A549 (cell line): Measurements from ENCODE around the gene RGS6. TPM values are rescaled to one million over a fixed set of nuclear protein-coding genes. Genes with fewer than 3 reads are reported as not detected.

ENCODE experiments used
- ATAC-seq, 2 experiments: fragments of 200-7000 bp in 1 of 2; fragments of >200 bp in 1 of 2; cut with Nextera tagmentation in 1 of 2; cut with Tn5 transposase in 1 of 2; 3 replicates each; pipeline versions ENCODE4 v1.8.0 to v1.9.1; 2018 to 2020; ENCODE audit warnings: mild to moderate bottlenecking in 1 of 2, moderate library complexity in 1 of 2
- CTCF ChIA-PET: fragments of 300-600 bp; sonication (Branson Sonifier 250); formaldehyde crosslinking; extraction: SDS; loops from one replicate; lab custom pipeline; 2021; ENCODE audit warnings: antibody characterized with exemption, inconsistent platforms; lab: Yijun Ruan, JAX
- POLR2A ChIA-PET: fragments of 350-600 bp; formaldehyde crosslinking; extraction: SDS; loops from one replicate; lab custom pipeline; 2021; ENCODE audit warnings: antibody characterized with exemption, inconsistent platforms; lab: Yijun Ruan, JAX
- DNase-seq, 2 experiments: peaks; one replicate each; pipeline versions ENCODE4 v3.0.0 to v3.0.0-alpha.2; 2011 to 2016; ENCODE audit warnings: low read depth in 1 of 2, low spot score in 1 of 2
- FAIRE-seq: peaks from 2 replicates; lab custom pipeline; 2011; peaks lifted over from hg19 to GRCh38; lab: Jason Lieb, UNC
- H3K27ac ChIP-seq, 2 experiments: fragments of >200 bp; sonication (Bioruptor Twin); formaldehyde crosslinking; 3 replicates each; pipeline ENCODE4 v1.5.1; 2016 to 2017
- H3K4me1 ChIP-seq: fragments of >200 bp; sonication (Bioruptor Twin); formaldehyde crosslinking; 3 replicates; pipeline ENCODE4 v1.6.1; 2016
- H3K4me2 ChIP-seq: fragments of >200 bp; sonication (Bioruptor Twin); formaldehyde crosslinking; 3 replicates; pipeline ENCODE4 v1.6.1; 2016
- H3K4me3 ChIP-seq: fragments of >200 bp; sonication (Bioruptor Twin); formaldehyde crosslinking; 3 replicates; pipeline ENCODE4 v1.5.1; 2016
- H3K9me3 ChIP-seq: fragments of >200 bp; sonication (Bioruptor Twin); formaldehyde crosslinking; 3 replicates; pipeline ENCODE4 v1.6.1; 2016
- CBX2 ChIP-seq: fragments of 200-600 bp; sonication (generic); IDR thresholded peaks from 2 replicates; pipeline ENCODE4 v1.6.1; 2016; ENCODE audit warnings: low read depth, mild to moderate bottlenecking, borderline replicate concordance
- EHMT2 ChIP-seq: fragments of 200-600 bp; sonication (generic); IDR thresholded peaks from 2 replicates; pipeline ENCODE4 v1.6.1; 2016; ENCODE audit warnings: antibody characterized with exemption, low read depth, mild to moderate bottlenecking, moderate library complexity
- EP300 ChIP-seq, 2 experiments: fragments of >200 bp; sonication (Bioruptor Twin); formaldehyde crosslinking; IDR thresholded peaks; 2 replicates in 1 of 2; 3 replicates in 1 of 2; pipeline ENCODE4 v1.6.1; 2016 to 2017
- HDAC2 ChIP-seq: fragments of 200-600 bp; sonication (generic); IDR thresholded peaks from 2 replicates; pipeline ENCODE4 v1.6.1; 2016
- HOXB13 ChIP-seq: fragments of 250-450 bp; sonication (Bioruptor Pico); IDR thresholded peaks from 2 replicates; pipeline ENCODE4 v1.5.0; 2020; ENCODE audit warnings: low read depth, mild to moderate bottlenecking, moderate library complexity
- NR3C1 ChIP-seq: fragments of >200 bp; sonication (Bioruptor Twin); formaldehyde crosslinking; IDR thresholded peaks from 3 replicates; pipeline ENCODE4 v1.6.1; 2017
- PBX3 ChIP-seq: IDR thresholded peaks from 2 replicates; pipeline ENCODE4 v1.6.1; 2012
- PHF8 ChIP-seq: fragments of 200-600 bp; sonication (generic); IDR thresholded peaks from 2 replicates; pipeline ENCODE4 v1.6.1; 2016; ENCODE audit warnings: low read depth, mild to moderate bottlenecking, antibody characterized with exemption, moderate library complexity, borderline replicate concordance
- POLR2A ChIP-seq: IDR thresholded peaks from 2 replicates; pipeline ENCODE4 v1.6.1; 2012; ENCODE audit warnings: mild to moderate bottlenecking, low read length
- RCOR1 ChIP-seq: fragments of 150-350 bp; IDR thresholded peaks from 2 replicates; pipeline ENCODE4 v1.6.1; 2014; ENCODE audit warnings: antibody characterized with exemption, low read length, low read depth
- TP53 ChIP-seq: fragments of 250-450 bp; sonication (Bioruptor Pico); IDR thresholded peaks from 2 replicates; pipeline ENCODE4 v1.5.0; 2021; ENCODE audit warnings: mild to moderate bottlenecking, moderate library complexity
- ZNF302 ChIP-seq: fragments of 250-450 bp; sonication (Bioruptor Pico); IDR thresholded peaks from 2 replicates; pipeline ENCODE4 v1.9.0; 2021; ENCODE audit warnings: inconsistent platforms, mild to moderate bottlenecking, moderate library complexity
- WGBS: methylation state at CpG from one replicate; pipeline ENCODE4 v1.1.6; 2017; ENCODE audit errors: missing lambda C conversion rate; 5-methylcytosine and 5-hydroxymethylcytosine counted together
- polyA plus RNA-seq, 4 experiments: library from polyadenylated mRNA; depleted of rRNA in 3 of 4; stranded (reverse); fragments of >200 nt; fragmentation: RNase III in 1 of 4; extraction: RNeasy Plus Mini Kit Qiagen cat#74134 plus additional on column Dnase treatment in 1 of 4; gene quantifications; 2 replicates in 3 of 4; 3 replicates in 1 of 4; pipeline ENCODE4 v1.2.3, GENCODE V29; 2011 to 2017
- TF ChIP-seq, protein P1 (sequence below): fragments of >200 bp; sonication (Bioruptor Twin); formaldehyde crosslinking; IDR thresholded peaks from 3 replicates; pipeline ENCODE4 v1.5.1; 2016
- TF ChIP-seq, protein P2 (sequence below): fragments of 150-350 bp; IDR thresholded peaks from 2 replicates; pipeline ENCODE4 v1.6.1; 2014; ENCODE audit warnings: low read depth, mild to moderate bottlenecking, low read length

RGS6 gene
- polyA plus RNA-seq, 2 of the 4 experiments (the other 2 are of a cell fraction): not detected

- CTCF ChIA-PET: interaction anchor here (0.5 to 0.7 kb wide), 2 partner anchors 16 to 82 kb away, joined by 3 to 4 read pairs; no protein-coding TSS in a partner anchor
Measured at GRCh38 chr14:72237722-72238666, 305.8 kb downstream of the RGS6 start.

DNA sequence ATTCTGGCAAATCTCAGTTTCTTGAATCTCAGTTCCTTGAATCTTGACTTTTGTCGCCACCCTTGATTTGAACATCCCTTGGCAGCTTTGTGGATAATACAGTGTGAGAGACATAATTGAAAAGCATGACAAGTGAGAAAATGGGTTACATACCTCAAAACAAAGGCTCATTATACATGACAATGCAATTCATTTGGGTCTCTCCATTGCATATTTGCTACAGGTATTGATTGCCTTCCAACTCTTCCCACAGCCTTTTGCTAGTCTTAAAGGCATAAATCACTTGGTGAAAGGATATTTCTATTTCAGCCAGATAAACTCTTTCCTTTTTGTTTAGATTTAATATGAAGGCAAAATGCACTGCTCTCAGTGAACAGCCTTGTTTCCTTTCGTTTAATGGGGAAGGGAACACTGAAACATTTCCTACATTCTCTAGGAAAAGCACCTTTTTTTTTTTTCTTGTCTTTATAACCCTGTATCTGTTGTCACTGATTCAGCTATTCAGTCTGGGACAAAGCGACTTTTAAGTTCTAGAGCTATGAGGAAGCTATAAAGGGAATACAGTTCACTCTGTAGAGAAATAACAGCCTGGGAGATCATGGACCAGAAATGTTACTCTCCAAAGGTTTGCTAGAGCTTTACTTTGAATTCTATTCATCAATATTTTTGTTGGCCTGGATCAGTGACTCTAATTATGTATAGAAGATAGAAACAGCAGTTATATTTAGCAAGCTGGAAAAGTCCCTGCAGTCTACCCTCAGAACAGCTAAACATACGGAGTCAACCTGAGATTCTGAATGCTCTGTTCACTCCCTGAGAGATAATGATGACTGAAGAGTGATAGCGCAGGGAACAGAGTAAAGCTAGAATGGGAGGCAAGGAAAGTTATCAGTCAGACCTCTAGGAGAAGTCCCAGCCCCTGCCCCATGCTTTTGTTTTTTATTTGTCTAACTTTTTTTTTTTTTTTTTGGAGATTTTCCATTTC, 311.4 kb downstream of the RGS6 start:
- POLR2A ChIA-PET: no interaction called here
- Histone ChIP-seq H3K4me2 (no peak overlapping the region), H3K4me1 (no peaks in the 10 kb centered on the region), H3K27ac (no peak overlapping the region), H3K4me3 (no peak overlapping the region), H3K9me3 (no peaks in the 10 kb centered on the region)
- no peak for TF ChIP-seq POLR2A
- TF ChIP-seq RCOR1: no peak
- TF ChIP-seq HOXB13 (CRISPR knock-in tag): no peak
- TF ChIP-seq EP300 (IDR thresholded peaks at IDR 0.05): no peak
- TF ChIP-seq NR3C1: no peak
- TF ChIP-seq HDAC2: no peak
- TF ChIP-seq PBX3: no peak
- TF ChIP-seq CBX2: no peak
- TF ChIP-seq PHF8: no peak
- TF ChIP-seq TP53: no peak
- no peak for TF ChIP-seq EHMT2
- WGBS: 19% methylated on average over 5 of the region's 5 CpGs
- CTCF ChIA-PET: no interaction called here
- FAIRE-seq: no peak
- no peak for ATAC-seq
- no peak for DNase-seq

More at GRCh38 chr14:72237722-72238666, 305.8 kb downstream of the RGS6 start:
- no peak overlapping the region for H3K27ac ChIP-seq
- H3K4me2 ChIP-seq: no peak overlapping the region
- WGBS: 15% methylated on average over 12 of the region's 14 CpGs
- POLR2A ChIA-PET: no interaction called here
- TF ChIP-seq, protein P1, sequence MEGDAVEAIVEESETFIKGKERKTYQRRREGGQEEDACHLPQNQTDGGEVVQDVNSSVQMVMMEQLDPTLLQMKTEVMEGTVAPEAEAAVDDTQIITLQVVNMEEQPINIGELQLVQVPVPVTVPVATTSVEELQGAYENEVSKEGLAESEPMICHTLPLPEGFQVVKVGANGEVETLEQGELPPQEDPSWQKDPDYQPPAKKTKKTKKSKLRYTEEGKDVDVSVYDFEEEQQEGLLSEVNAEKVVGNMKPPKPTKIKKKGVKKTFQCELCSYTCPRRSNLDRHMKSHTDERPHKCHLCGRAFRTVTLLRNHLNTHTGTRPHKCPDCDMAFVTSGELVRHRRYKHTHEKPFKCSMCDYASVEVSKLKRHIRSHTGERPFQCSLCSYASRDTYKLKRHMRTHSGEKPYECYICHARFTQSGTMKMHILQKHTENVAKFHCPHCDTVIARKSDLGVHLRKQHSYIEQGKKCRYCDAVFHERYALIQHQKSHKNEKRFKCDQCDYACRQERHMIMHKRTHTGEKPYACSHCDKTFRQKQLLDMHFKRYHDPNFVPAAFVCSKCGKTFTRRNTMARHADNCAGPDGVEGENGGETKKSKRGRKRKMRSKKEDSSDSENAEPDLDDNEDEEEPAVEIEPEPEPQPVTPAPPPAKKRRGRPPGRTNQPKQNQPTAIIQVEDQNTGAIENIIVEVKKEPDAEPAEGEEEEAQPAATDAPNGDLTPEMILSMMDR: no peak
- TF ChIP-seq, protein P2, sequence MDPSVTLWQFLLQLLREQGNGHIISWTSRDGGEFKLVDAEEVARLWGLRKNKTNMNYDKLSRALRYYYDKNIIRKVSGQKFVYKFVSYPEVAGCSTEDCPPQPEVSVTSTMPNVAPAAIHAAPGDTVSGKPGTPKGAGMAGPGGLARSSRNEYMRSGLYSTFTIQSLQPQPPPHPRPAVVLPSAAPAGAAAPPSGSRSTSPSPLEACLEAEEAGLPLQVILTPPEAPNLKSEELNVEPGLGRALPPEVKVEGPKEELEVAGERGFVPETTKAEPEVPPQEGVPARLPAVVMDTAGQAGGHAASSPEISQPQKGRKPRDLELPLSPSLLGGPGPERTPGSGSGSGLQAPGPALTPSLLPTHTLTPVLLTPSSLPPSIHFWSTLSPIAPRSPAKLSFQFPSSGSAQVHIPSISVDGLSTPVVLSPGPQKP: no peak
- TF ChIP-seq CBX2 (no peak), PBX3 (no peak), HOXB13 (CRISPR knock-in tag) (no peak), ZNF302 (CRISPR knock-in tag) (no peak), POLR2A (no peak), NR3C1 (no peak), EHMT2 (no peak)
- no peaks in the 10 kb centered on the region for H3K4me1 ChIP-seq
- no peak for FAIRE-seq
- H3K4me3 ChIP-seq: no peak overlapping the region
- ATAC-seq: no peak
- no peaks in the 10 kb centered on the region for H3K9me3 ChIP-seq
- DNase-seq: no peak
